Loucy (cell line): ENCODE measurements around the gene CCDC188.

Experiments
- H2AFZ ChIP-seq: fragments of 200-600 bp; sonication (generic); 2 replicates; pipeline ENCODE4 v1.6.0; 2016; ENCODE audit warnings: antibody characterized with exemption, mild to moderate bottlenecking, low read length, moderate library complexity
- H3F3A ChIP-seq: fragments of 200-600 bp; 2 replicates; pipeline ENCODE4 v1.6.0; 2016; ENCODE audit warnings: antibody characterized with exemption, low read depth, mild to moderate bottlenecking
- H3K27me3 ChIP-seq: fragments of 200-600 bp; sonication (generic); 2 replicates; pipeline ENCODE4 v1.6.1; 2014; ENCODE audit warnings: low read length, mild to moderate bottlenecking; ENCODE audit not compliant: insufficient read depth, poor library complexity, severe bottlenecking
- H3K36me3 ChIP-seq: fragments of 200-600 bp; sonication (generic); 2 replicates; pipeline ENCODE4 v1.6.1; 2016; ENCODE audit warnings: low read length; ENCODE audit not compliant: insufficient read depth
- H3K4me1 ChIP-seq: fragments of 200-600 bp; sonication (generic); 2 replicates; pipeline ENCODE4 v1.5.1; 2014; ENCODE audit warnings: low read length, mild to moderate bottlenecking; ENCODE audit not compliant: insufficient read depth, poor library complexity, severe bottlenecking
- H3K4me2 ChIP-seq: fragments of 200-600 bp; sonication (generic); 2 replicates; pipeline ENCODE4 v1.6.0; 2014; ENCODE audit warnings: antibody characterized with exemption, low read length, low read depth, mild to moderate bottlenecking; ENCODE audit not compliant: poor library complexity, severe bottlenecking
- H3K4me3 ChIP-seq: fragments of 200-600 bp; sonication (generic); 2 replicates; pipeline ENCODE4 v1.5.1; 2014; ENCODE audit warnings: low read length, mild to moderate bottlenecking, mixed read lengths; ENCODE audit not compliant: poor library complexity, severe bottlenecking
- H3K79me2 ChIP-seq: fragments of 200-600 bp; sonication (generic); 2 replicates; pipeline ENCODE4 v1.6.1; 2014; ENCODE audit warnings: low read length; ENCODE audit not compliant: insufficient read depth
- H3K9ac ChIP-seq: fragments of 200-600 bp; sonication (generic); 2 replicates; pipeline ENCODE4 v1.6.0; 2014; ENCODE audit warnings: mild to moderate bottlenecking, low read depth, low read length, moderate library complexity; ENCODE audit not compliant: poor library complexity, severe bottlenecking
- H3K9me2 ChIP-seq: fragments of 200-600 bp; sonication (generic); replicated peaks from 2 replicates; pipeline ENCODE4 v1.6.1; 2016; ENCODE audit warnings: low read depth, low read length, mixed read lengths
- H3K9me3 ChIP-seq: fragments of 200-600 bp; sonication (generic); 2 replicates; pipeline ENCODE4 v1.6.1; 2014; ENCODE audit warnings: mild to moderate bottlenecking, antibody characterized with exemption, low read length, low read depth; ENCODE audit not compliant: insufficient read depth
- H4K20me1 ChIP-seq: fragments of 200-600 bp; sonication (generic); 2 replicates; pipeline ENCODE4 v1.6.0; 2014; ENCODE audit warnings: antibody characterized with exemption, low read length, mild to moderate bottlenecking; ENCODE audit not compliant: insufficient read depth, poor library complexity, severe bottlenecking
- CTCF ChIP-seq: fragments of 200-600 bp; sonication (generic); conservative IDR thresholded peaks from 2 replicates; pipeline ENCODE4 v1.5.1; 2014; ENCODE audit warnings: mild to moderate bottlenecking, antibody characterized with exemption, low read length
- EZH2phosphoT487 ChIP-seq: fragments of 200-600 bp; IDR thresholded peaks from 2 replicates; pipeline ENCODE4 v1.6.1; 2018; ENCODE audit warnings: antibody characterized with exemption, mild to moderate bottlenecking, moderate library complexity, borderline replicate concordance

Gene CCDC188

GRCh38 chr22:20185750-20186149 is 34.9 kb upstream of the CCDC188 start:
- Histone ChIP-seq H3K79me2 (no peaks in the 10 kb centered on the region), H2AFZ (no peak overlapping the region), H3K9ac (no peak overlapping the region), H3K4me2 (no peak overlapping the region), H3K27me3 (no peaks in the 10 kb centered on the region), H3K36me3 (no peaks in the 10 kb centered on the region), H3K4me1 (no peaks in the 10 kb centered on the region), H3F3A (no peaks in the 10 kb centered on the region), H4K20me1 (no peaks in the 10 kb centered on the region), H3K9me3 (no peaks in the 10 kb centered on the region), H3K4me3 (no peak overlapping the region), H3K9me2 (no peaks in the 10 kb centered on the region)
- no peak for TF ChIP-seq CTCF
- TF ChIP-seq EZH2phosphoT487 = no peak

GRCh38 chr22:20184501-20185165 is 33.8 kb upstream of the CCDC188 start:
- Histone ChIP-seq H3K27me3 (no peaks in the 10 kb centered on the region), H3K9me2 (no peaks in the 10 kb centered on the region), H3K4me3 (no peak overlapping the region), H4K20me1 (no peaks in the 10 kb centered on the region), H3K36me3 (no peaks in the 10 kb centered on the region), H3K9ac (no peak overlapping the region), H3K4me2 (no peak overlapping the region), H3K9me3 (no peaks in the 10 kb centered on the region), H3K4me1 (no peaks in the 10 kb centered on the region), H3K79me2 (no peaks in the 10 kb centered on the region), H3F3A (no peaks in the 10 kb centered on the region), H2AFZ (no peak overlapping the region)
- no peak for TF ChIP-seq CTCF
- no peak for TF ChIP-seq EZH2phosphoT487

GRCh38 chr22:20183823-20184222 is 33.0 kb upstream of the CCDC188 start:
- TF ChIP-seq CTCF (no peak), EZH2phosphoT487 (no peak)
- no peaks in the 10 kb centered on the region for H3K9me2 ChIP-seq
- H3K9me3 ChIP-seq = no peaks in the 10 kb centered on the region
- no peak overlapping the region for H3K4me2 ChIP-seq
- no peak overlapping the region for H3K4me3 ChIP-seq
- no peak overlapping the region for H3K9ac ChIP-seq
- H3F3A ChIP-seq = no peaks in the 10 kb centered on the region
- no peaks in the 10 kb centered on the region for H4K20me1 ChIP-seq
- H2AFZ ChIP-seq = no peak overlapping the region
- H3K79me2 ChIP-seq = no peaks in the 10 kb centered on the region
- H3K27me3 ChIP-seq = no peaks in the 10 kb centered on the region
- no peaks in the 10 kb centered on the region for H3K36me3 ChIP-seq
- no peaks in the 10 kb centered on the region for H3K4me1 ChIP-seq
